Middle frontal gyrus (tissue), 1 donor: Measurements from ENCODE around the gene RNF217.

Experiments
- DNase-seq: peaks from one replicate; pipeline ENCODE4 v3.0.0-alpha.2; 2015; ENCODE audit warnings: low spot score; ENCODE audit errors: extremely low spot score

Gene RNF217

DNA sequence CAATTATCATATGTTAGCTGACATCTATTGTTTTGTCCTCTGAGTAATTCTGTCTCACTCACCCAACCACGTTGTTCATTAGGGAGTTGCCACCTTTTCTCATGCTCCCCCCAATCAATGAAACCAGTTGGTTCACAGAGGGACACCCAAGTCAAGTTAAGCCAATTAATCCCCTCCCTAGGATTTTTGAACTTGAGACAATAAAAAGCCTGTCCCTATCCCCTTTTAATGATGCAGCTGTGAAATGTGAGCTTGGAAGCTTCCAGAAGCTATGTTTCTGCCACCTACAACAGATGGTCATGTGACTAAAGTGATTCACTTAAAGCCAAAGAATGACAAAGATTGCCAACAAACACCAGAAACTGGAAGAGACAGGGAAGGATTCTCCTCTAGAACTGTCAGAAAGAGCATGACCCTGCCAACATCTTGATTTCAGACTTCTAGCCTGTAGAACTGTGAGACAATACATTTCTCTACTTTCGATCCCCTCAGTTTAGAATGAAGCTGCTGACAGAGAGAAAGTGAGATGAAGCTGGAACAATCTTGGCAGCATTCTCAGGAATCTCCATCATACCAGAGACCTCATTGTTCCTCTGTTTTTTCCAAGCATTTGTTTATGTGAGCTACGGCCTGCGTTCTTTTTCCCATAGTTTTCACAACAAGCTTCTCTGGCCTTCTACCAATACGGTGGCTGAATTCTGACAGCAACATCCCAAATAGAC is 133.5 kb downstream of the RNF217 start:
- DNase-seq = peak; percentile 27

- no peak for DNase-seq
These were observed 134.9 kb downstream of the RNF217 start for GRCh38 chr6:125097186-125097585.

- no peak for DNase-seq
These were observed 136.0 kb downstream of the RNF217 start for GRCh38 chr6:125098253-125098652.

GRCh38 chr6:125099211-125100073 is 137.2 kb downstream of the RNF217 start:
- peak; percentile 33 for DNase-seq

DNA sequence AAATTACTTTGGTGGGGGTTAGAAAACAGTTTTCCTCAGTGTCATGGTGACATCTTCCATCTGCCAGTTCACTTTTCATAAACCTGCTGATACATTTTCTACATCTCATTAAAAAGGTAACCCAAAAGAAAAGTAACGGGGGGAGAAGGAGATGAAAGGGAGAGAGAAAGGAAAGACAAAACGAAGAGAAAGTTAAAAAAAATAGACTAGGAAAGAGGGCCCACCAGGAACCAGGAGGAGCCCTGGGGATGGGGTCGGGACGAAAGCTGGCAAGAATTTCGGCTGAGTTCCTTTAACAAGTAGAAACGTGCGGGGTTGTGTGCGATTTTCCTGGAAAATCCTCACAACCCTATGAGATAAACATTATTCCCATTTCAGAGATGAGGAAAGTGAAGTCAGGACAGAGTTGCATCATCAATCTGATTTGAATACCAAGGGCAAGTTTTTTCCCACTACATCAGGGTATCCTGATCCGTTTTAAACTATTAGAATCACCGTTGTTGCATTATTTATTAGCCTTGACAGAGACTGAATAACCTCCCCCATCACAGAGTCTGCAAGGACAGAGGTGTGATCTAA is 137.9 kb downstream of the RNF217 start:
- no peak for DNase-seq

DNA sequence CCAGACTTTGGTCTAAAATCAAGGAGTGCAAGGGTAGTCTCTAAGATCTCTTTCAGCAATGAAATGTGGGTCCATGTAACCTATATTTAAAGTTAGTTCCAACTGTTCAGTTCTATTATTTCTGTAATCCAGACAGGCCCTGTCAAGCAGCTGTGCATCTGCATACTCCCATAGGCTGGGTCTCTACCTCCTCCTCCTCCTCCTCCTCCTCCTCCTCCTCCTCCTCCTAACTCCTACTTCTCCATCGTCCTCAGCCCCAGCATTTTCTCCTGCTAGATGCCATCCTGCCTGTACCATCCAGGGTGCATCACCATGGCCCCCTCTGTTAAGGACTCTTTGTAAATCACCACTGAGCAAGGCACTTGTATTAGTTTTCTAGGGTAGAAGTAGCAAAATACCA is 138.9 kb downstream of the RNF217 start:
- no peak for DNase-seq

- no peak for DNase-seq
These were observed 139.4 kb downstream of the RNF217 start for GRCh38 chr6:125101631-125102030.

GRCh38 chr6:125102411-125102810 is 140.2 kb downstream of the RNF217 start:
- DNase-seq = no peak

- no peak for DNase-seq
These were observed 140.7 kb downstream of the RNF217 start for GRCh38 chr6:125102891-125103290.

- peak; percentile 34 for DNase-seq
These were observed 142.2 kb downstream of the RNF217 start for GRCh38 chr6:125104425-125104824.

GRCh38 chr6:125107048-125107447 is 144.8 kb downstream of the RNF217 start:
- DNase-seq = no peak

DNA sequence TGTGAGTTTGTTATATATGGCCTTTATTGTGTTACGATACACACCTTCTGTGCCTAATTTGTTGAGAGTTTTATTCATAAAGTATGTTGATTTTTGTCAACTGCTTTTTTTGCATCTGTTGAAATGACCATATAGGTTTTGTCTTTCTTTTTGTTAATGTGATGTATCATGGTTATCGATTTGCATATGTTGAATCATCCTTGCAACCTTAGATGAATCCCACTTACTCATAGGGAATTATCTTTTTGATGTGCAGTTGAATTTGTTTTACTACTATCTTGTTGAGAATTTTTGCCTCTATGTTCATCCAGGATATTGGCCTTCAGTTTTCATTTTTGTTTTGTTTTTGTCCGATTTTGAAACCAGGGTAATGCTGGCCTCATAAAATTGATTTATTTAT is 145.7 kb downstream of the RNF217 start:
- no peak for DNase-seq

GRCh38 chr6:125110056-125110455 is 147.8 kb downstream of the RNF217 start:
- no peak for DNase-seq

GRCh38 chr6:125111219-125111983 is 149.2 kb downstream of the RNF217 start:
- DNase-seq = no peak

- DNase-seq = no peak
These were observed 150.7 kb downstream of the RNF217 start for GRCh38 chr6:125112934-125113333.

DNA sequence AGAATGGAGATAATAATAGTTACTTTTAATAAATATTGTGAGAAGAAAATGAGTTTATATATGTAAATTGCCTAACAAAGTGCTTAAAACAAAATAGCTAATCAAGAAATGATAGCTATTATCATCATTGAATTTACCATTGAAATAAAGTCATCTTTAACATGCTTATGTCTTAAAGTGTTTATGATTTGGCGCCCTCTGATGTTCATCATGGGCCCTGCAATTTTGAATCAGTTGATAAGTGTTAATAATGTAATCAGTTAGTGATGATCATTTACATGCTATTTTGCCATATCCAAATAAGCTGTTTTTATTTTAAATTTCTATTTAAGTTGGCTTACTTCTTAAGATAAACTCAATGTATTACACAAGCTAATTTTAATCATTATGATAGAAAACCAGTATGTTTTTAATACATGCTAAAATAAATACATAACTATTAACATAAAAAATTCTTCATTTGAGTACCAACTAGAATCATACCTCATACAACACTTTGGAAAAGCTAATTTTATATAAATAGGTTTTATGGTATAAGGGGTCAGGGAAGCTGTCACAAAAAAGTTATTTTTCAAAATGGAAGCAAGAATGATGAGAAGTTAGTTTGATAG is 152.1 kb downstream of the RNF217 start:
- DNase-seq = no peak

- DNase-seq = no peak
These were observed 153.9 kb downstream of the RNF217 start for GRCh38 chr6:125116170-125116569.

DNA sequence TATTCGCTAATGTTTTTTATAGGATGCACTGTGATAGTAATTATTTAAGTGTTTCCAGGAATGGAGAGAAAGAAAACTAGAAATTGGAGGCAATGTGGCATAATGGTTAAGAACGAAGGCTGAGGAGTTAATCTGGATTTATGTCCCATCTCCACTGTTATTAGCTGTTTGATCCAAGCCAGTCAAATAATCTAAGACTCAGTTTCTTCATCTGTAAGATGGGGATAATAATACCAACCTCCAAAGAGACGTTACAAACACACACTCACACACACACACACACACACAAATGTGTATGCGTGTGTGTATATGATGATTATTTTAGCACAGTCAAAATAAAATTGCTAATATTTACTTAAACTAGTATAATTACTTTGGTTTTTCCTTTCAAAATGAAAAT is 154.5 kb downstream of the RNF217 start:
- no peak for DNase-seq

DNA sequence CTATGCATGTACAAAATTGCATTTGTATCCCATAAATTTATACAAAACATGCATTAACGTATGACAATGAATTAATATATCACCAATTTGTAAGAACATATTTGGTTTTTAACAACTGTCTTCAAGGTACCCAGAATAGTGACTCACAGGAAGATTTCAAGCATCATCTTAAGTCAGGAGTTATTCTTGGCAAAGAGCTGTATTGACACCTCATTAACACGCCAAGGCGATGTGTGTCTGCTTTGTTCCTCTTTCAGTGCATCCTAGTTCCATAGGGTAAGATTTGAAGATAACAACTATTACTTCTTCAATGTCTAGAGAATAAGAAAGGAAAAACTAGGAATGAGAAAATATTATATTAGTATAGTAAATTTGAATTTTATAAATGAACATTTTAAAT is 155.6 kb downstream of the RNF217 start:
- DNase-seq = no peak

- DNase-seq = no peak
These were observed 157.9 kb downstream of the RNF217 start for GRCh38 chr6:125120054-125120590.

DNA sequence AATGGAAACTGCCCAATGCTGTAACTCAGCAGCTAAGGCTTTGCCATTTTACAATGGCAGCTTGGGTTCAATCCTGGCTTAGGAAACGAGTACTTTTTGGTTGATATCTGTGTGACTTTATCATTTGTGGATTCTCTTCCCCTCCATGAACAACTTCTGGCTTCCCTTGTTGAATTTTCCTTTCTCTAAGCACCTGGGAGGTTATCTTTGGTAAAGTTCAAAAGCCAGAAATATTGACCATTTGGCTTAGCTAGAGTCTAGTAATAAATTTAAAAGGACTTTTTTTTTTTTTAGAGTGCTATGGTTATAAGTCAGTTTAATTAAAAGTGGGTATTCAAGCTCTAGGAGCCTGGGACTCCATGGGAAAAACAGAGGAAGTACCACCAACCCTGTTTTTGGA is 159.7 kb downstream of the RNF217 start:
- no peak for DNase-seq
